Activated naive CD4-positive, alpha-beta T cell treated with anti-CD3 and anti-CD28 coated beads, Interleukin-2, amount 10 ng/mL, durations not matched to agents 7 days and 5 days (primary cell): Measurements from ENCODE around the gene CFAP57.
A peak's percentile ranks its signal among the peaks of the same experiment; 100 is the strongest.

Experiments used
- CTCF ChIA-PET: fragments of 350-600 bp; sonication (Branson Sonifier 250); formaldehyde crosslinking; loops from one replicate; lab custom pipeline; 2021; ENCODE audit warnings: antibody characterized with exemption; lab: Charles Lee
- DNase-seq: peaks from one replicate; pipeline ENCODE4 v3.0.0-alpha.2; 2020
- H3K27ac Mint-ChIP-seq: one replicate; pipeline ENCODE4 v1.8.0; 2021; ENCODE audit warnings: mild to moderate bottlenecking, moderate library complexity, mixed read lengths
- H3K27me3 Mint-ChIP-seq: one replicate; pipeline ENCODE4 v1.8.0; 2021; ENCODE audit warnings: mild to moderate bottlenecking, mixed read lengths
- H3K36me3 Mint-ChIP-seq: one replicate; pipeline ENCODE4 v1.8.0; 2021; ENCODE audit warnings: mixed read lengths
- H3K4me1 Mint-ChIP-seq: one replicate; pipeline ENCODE4 v1.8.0; 2021; ENCODE audit warnings: mixed read lengths
- H3K4me3 Mint-ChIP-seq: one replicate; pipeline ENCODE4 v1.8.0; 2021; ENCODE audit warnings: mild to moderate bottlenecking, moderate library complexity, mixed read lengths
- H3K9me3 Mint-ChIP-seq: one replicate; pipeline ENCODE4 v1.8.0; 2021; ENCODE audit warnings: mixed read lengths

The CFAP57 gene

DNA sequence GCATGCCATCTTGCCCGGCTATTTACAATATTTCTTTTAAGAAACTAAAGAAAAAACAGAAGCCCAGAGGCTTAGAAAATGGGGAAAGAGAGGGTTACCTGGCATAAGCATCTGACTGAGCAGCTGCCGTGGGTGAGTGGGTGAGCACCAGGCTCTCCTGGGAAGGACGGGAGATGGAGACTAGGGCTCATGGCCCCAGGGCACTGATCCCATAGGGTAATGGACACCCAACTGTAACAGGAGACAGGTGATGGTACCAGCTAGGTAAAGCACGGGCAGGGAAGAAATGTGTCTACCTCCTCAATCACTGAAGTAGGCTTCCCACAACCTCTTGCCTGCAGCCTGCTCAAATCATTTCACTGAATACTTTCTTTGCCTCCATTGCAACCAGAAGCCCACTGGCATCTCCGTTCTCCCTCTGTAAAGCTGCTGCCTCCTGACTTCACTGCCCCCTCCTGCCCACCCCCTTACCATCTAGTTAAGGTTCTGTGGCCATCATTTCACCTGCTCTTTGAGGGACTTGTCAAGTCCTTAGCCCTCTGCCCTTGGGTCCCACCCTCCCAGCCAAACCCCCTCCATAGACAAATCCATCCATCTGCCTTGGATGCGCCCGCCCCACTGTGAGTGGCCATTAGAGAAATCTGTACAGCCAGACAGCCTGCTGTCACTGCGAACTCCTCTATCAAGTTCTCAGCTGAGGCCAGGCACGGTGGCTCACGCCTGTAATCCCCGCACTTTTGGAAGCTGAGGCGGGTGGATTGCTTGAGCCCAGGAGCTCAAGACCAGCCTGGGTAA, 103.9 kb downstream of the CFAP57 start:
- Mint-ChIP-seq H3K4me1 (peaks cover 29% of the 10 kb centered on the region), H3K9me3 (peaks cover 12% of the 10 kb centered on the region), H3K27ac (no peak overlapping the region), H3K4me3 (no peak overlapping the region), H3K36me3 (peaks cover 14% of the 10 kb centered on the region), H3K27me3 (peaks cover 55% of the 10 kb centered on the region)
- CTCF ChIA-PET, result no interaction called here
- peak; percentile 16 for DNase-seq

DNA sequence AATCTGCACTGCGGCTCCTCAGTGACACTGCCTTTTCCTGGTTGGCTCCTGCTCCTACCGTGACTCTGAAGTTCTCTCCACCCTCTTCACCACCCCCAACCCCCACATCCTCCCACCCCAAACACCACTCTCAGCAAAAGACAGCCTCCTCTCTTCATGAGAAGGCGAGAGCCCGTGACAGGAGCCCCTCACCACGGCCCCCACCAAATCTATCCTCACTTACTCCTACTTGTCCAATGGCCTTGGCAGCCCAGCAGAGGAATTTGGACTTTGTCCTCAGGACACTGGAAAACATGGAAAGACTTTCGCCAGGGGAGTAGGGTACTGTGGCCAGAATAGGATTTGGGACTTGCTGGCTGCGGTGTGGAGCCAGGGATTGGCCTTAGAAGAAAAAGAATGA, 104.5 kb downstream of the CFAP57 start:
- Mint-ChIP-seq H3K4me3 (no peak overlapping the region), H3K4me1 (peaks cover 24% of the 10 kb centered on the region), H3K36me3 (peaks cover 14% of the 10 kb centered on the region), H3K27ac (no peak overlapping the region), H3K9me3 (peaks cover 12% of the 10 kb centered on the region), H3K27me3 (peaks cover 49% of the 10 kb centered on the region)
- DNase-seq, result peak; percentile 5
- CTCF ChIA-PET, result no interaction called here

DNA sequence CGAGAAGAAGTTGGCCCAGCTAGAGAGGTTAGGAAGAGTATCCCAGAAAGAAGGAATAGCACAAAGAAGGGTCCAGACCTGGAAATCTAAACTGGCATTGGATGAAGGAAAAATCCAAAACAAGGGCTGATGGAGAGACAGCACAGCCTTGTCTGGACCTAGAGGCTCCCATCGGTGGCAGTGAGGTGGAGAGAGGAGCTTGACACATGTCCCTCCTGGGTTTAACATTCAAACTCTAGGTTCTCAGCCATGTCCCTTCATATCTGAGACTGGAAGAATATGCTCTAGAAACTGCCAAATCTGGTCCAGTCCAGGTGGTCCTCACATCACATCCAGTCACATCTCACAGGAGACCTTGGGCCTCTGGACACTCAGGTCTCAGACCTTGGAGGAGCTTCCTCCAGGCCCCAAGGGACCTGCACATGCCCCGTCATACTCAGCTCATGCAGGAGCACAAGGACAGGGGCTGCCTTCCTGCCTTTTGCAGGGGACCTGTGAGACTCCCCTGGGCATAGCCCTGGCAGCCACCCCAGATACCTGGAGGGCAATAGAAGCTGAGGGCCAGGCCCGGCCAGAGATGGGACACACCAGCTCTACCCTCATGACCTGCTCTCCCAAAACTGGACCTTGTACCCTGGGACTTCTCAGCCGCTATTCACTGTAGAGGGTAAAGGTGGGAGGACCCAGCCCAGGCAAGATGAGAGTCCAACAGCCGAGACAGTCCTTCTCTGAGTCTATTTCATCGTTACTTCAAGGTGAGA, 105.2 kb downstream of the CFAP57 start:
- Mint-ChIP-seq H3K9me3 (peaks cover 12% of the 10 kb centered on the region), H3K27me3 (peaks cover 42% of the 10 kb centered on the region), H3K36me3 (peaks cover 14% of the 10 kb centered on the region), H3K27ac (no peak overlapping the region), H3K4me1 (peaks cover 24% of the 10 kb centered on the region), H3K4me3 (no peak overlapping the region)
- CTCF ChIA-PET, result no interaction called here
- DNase-seq, result peak; percentile 14

DNA sequence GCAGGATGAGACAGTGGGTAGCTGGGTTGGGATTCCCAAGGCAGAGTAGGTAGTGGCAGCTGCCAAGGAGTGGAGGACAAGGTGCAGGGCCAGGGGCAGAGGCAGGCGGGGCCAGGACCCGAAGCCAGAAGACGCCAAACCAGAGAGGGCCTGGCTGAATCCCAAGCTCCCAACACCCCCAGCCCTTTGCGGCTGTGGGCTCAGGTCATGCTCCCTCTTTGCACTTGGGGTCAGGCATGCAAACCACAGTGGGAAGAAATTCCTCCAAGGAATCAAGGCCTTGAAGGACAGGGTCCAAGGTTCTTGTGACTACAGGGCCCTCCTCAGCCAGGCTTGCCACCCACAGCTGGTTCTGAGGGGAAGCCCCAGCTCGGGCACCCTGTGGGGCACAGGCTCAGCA, 107.0 kb downstream of the CFAP57 start:
- no peak for DNase-seq
- peaks cover 20% of the 10 kb centered on the region for H3K4me1 Mint-ChIP-seq
- H3K27me3 Mint-ChIP-seq, result peaks cover 38% of the 10 kb centered on the region
- no peak overlapping the region for H3K4me3 Mint-ChIP-seq
- H3K27ac Mint-ChIP-seq, result no peak overlapping the region
- H3K36me3 Mint-ChIP-seq, result peaks cover 12% of the 10 kb centered on the region
- CTCF ChIA-PET, result no interaction called here
- peaks cover 10% of the 10 kb centered on the region for H3K9me3 Mint-ChIP-seq

DNA sequence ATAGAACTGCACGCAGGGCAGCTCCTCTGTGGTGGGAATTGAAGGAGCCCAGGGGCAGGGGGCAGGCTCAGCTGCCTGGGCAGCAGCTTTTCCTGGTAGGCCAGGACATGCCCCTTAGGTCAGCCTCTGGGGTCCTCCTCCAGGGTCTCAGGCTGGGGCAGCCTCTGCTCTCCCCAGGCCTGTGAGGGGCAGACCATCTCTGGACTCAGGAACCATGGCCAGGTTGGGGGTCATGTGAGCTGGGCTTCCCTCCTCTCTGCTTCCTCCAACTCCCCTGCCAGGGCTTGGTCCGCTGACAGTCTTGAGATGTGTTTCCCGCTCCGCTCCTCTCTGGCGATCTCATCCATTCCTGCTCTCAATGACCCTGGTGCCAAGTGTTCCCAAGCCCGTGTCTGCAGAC, 107.5 kb downstream of the CFAP57 start:
- H3K9me3 Mint-ChIP-seq, result peaks cover 5% of the 10 kb centered on the region
- peaks cover 37% of the 10 kb centered on the region for H3K27me3 Mint-ChIP-seq
- H3K36me3 Mint-ChIP-seq, result peaks cover 7% of the 10 kb centered on the region
- no peak overlapping the region for H3K27ac Mint-ChIP-seq
- no peak for DNase-seq
- H3K4me1 Mint-ChIP-seq, result peaks cover 15% of the 10 kb centered on the region
- CTCF ChIA-PET, result no interaction called here
- no peak overlapping the region for H3K4me3 Mint-ChIP-seq

DNA sequence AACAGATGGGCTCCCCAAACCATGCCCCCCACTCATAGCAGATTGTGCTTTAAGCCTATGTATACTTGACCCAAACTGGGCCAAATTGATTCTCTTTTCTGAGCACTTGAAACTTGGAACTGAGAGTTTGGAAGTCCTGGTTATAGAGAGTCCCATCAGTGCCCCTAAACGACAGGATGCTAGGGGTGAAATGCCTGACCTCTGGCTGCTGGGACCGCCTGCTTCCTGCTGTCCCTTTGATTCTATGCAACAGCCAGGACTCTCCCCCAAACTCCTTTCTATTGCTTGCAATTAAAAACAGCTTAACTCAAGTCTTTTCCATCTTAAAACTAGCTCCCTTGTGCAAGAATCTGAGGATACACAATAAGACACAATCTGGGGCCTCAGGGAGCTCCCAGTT, 108.6 kb downstream of the CFAP57 start:
- CTCF ChIA-PET, result interaction anchor here (0.6 to 1.5 kb wide), 2 partner anchors 10 to 818 kb away, joined by 4 to 5 read pairs; partner anchors contain the start of gene CCDC30
- Mint-ChIP-seq H3K4me3 (no peak overlapping the region), H3K9me3 (no peaks in the 10 kb centered on the region), H3K4me1 (peaks cover 5% of the 10 kb centered on the region), H3K36me3 (no peaks in the 10 kb centered on the region), H3K27me3 (peaks cover 38% of the 10 kb centered on the region), H3K27ac (no peak overlapping the region)
- no peak for DNase-seq

DNA sequence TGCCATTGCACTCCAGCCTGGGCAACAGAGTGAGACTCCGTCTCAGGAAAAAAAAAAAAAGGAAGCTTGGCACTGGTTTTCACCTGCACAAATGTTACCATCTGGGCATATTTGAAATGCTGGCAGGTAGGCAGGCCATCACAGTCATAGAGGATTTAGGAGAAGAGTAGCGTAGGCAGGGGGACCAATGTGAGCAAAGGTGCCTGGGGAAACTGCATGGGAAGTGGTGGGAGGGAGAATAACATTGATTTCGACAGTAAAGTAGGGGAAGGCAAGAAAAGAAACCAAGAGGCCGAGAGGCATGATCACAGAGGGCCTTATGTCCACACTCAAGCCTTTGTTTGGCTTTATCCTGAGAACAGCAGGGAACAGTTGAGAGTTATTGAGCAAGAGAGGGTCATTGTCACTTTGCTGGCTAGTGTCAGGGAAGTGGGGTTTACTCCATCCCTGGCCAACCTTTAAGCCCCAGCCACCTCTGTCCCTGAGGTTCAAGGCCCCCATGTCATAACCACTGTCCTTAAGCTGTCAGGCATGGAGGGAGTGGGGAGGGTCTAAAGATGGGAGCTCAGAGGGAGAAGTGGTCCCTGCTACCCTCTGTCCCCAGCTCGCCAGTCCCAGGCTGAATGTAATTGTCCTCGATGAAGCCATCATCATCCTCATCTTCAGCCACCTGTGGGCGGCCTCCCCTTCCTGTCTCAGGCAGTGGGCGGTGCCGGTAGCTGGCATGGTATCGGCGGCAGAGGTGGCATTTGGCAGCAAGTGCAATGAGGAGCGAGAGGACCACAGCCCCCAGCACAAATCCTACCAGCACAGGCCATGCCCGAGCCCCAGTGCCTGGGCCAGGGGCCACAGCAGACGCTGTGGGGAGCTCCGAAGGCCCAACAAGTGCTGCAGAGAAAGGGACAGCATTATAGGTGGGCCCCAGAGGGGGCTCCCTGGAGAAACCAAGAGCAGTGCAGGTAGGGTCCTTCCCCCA, 110.4 kb downstream of the CFAP57 start:
- DNase-seq, result no peak
- no peaks in the 10 kb centered on the region for H3K36me3 Mint-ChIP-seq
- no peaks in the 10 kb centered on the region for H3K4me1 Mint-ChIP-seq
- no peaks in the 10 kb centered on the region for H3K9me3 Mint-ChIP-seq
- H3K27me3 Mint-ChIP-seq, result peaks cover 42% of the 10 kb centered on the region
- no peak overlapping the region for H3K27ac Mint-ChIP-seq
- H3K4me3 Mint-ChIP-seq, result no peak overlapping the region
- CTCF ChIA-PET, result no interaction called here

DNA sequence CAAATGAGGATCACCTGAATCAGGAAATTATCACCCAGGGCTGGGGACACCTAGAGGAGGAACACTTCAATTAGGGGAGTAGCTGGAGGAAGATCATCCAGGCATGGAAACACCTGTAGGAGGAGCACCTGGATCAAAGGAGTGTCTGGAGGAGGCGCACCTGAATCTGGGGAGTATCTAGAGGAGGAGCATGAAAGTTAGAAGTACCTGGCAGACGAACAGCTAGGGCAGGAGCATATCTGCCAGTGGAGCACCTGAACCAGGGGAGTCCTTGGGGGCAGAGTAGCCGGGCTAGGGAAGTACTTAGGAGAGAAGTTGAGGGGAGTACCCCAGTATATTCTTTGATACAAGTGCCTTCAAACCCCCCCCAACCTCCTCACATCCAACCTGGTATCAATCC, 111.9 kb downstream of the CFAP57 start:
- Mint-ChIP-seq H3K27ac (no peak overlapping the region), H3K27me3 (peaks cover 38% of the 10 kb centered on the region), H3K4me3 (no peak overlapping the region), H3K4me1 (no peaks in the 10 kb centered on the region), H3K36me3 (no peaks in the 10 kb centered on the region), H3K9me3 (no peaks in the 10 kb centered on the region)
- peak; percentile 12 for DNase-seq
- CTCF ChIA-PET, result no interaction called here

DNA sequence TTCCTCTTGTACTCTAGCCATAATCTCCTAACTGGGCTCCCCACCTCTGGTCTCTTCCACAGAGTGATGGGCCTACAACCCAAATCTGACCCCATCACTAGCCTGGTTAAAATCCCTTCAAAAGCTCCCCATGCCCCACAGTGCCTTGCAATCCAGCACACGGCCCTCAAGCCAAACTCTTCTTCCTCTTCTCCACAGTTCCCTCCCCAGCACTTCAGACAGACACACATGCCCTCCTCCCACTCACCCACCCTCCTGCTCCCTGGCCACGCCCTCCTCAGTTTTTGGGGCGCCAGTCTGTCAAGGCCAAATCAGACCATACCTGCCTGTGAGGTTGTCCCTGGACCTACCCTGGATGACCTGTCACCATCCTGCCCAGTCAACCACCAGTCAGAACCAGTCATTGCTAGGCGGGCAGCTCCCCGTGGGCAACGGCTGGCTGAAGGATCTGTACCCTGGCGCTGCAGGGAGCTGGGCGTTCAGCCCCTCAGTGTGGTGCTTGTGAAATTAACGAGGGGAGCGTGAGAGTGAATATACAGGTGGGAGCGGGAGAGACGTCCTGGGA, 112.5 kb downstream of the CFAP57 start:
- H3K27ac Mint-ChIP-seq, result no peak overlapping the region
- H3K27me3 Mint-ChIP-seq, result peaks cover 34% of the 10 kb centered on the region

DNA sequence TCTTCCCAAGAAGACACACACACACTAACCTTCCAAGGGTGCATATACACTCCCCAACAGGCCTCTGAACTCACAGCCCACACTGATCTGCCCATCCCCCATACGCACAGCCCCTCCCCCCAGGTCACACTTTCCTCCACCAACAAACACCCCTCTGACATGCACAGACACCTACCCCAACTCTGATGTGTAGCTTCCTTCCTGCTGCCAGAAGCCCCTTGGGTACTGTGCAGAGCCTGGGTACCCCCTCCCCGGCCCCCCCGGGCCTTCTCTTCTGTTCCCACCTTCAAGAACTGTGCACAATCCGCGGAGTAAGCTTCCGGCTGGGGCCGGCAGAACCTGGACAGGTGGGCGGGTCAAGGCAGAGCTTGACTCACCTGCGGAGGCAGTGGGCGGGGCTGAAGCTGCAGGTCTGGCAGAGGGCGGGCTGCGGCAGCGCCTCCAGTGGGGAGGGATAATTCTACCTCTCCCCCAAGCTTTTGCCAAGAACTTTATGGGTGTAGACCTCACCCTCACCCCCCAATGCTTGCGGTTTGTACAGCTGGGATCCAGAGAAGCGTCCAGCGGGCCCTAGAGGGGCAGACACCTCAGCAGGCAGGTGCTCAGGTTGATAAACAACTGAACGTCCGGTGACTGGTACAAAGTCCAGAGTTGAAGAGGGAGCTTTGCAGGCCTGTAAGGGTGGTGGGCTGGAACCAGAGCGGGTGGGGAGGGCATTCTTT, 113.3 kb downstream of the CFAP57 start, which contains the start of gene C1orf210:
TSS of gene C1orf210 (minus strand) at position 313 of the 722 bp plus-strand sequence. CDS start 2,311 bp downstream, outside the sequence.
- CTCF ChIA-PET, result no interaction called here
- DNase-seq, result no peak
- peaks cover 27% of the 10 kb centered on the region for H3K27me3 Mint-ChIP-seq
- H3K9me3 Mint-ChIP-seq, result no peaks in the 10 kb centered on the region
- no peaks in the 10 kb centered on the region for H3K4me1 Mint-ChIP-seq
- peak within 1 kb of the TSS; percentile 31 for H3K27ac Mint-ChIP-seq
- no peaks in the 10 kb centered on the region for H3K36me3 Mint-ChIP-seq
- H3K4me3 Mint-ChIP-seq, result no peak within 1 kb of the TSS

More for the DNA sequence above, 112.5 kb downstream of the CFAP57 start:
- CTCF ChIA-PET, result no interaction called here
- no peaks in the 10 kb centered on the region for H3K36me3 Mint-ChIP-seq
- no peaks in the 10 kb centered on the region for H3K9me3 Mint-ChIP-seq
- no peak overlapping the region for H3K4me3 Mint-ChIP-seq
- H3K4me1 Mint-ChIP-seq, result no peaks in the 10 kb centered on the region
- DNase-seq, result no peak

DNA sequence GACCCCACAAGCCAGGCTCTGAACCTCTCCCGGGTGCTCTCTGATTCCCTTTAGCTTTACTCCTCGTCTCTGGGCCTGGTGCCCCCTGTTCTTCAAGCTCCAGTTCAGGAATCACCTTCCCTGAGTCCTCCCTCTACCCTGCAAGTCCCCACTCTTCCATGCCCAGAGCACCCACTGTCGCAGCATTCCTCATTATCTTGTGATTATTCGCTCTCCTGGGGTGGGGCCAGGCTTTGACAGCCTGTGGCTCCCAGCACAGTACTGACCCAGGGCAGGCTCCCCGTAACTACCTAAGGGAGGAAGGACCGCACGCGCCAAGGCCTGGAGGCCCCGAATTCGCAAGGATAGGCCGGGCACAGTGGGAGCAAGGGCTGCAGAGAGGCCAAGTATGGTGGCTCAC, 114.0 kb downstream of the CFAP57 start:
- DNase-seq, result no peak
- Mint-ChIP-seq H3K36me3 (no peaks in the 10 kb centered on the region), H3K9me3 (no peaks in the 10 kb centered on the region), H3K4me1 (no peaks in the 10 kb centered on the region), H3K27me3 (peaks cover 27% of the 10 kb centered on the region), H3K27ac (no peak overlapping the region), H3K4me3 (no peak overlapping the region)
- CTCF ChIA-PET, result no interaction called here

DNA sequence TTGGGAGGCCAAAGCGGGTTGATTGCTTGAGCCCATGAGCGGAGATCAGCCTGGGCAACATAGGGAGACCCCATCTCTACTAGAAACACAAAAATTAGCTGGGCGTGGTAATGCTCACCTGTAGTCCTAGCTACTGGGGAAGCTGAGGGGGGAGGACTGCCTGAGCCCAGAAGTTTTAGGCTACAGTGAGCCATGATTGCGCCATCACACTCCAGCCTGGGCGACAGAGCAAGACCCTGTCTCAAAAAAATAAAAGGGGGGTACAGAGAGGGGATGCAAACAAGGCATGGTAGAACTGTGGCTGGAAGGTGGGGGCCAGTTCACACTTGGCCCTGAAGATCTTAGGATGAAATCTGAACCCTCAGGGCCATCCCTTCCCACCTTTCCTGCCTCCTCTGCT, 114.4 kb downstream of the CFAP57 start:
- CTCF ChIA-PET, result no interaction called here
- Mint-ChIP-seq H3K27ac (no peak overlapping the region), H3K36me3 (no peaks in the 10 kb centered on the region)

More for the DNA sequence above, 114.4 kb downstream of the CFAP57 start:
- Mint-ChIP-seq H3K4me1 (no peaks in the 10 kb centered on the region), H3K27me3 (peaks cover 27% of the 10 kb centered on the region), H3K9me3 (no peaks in the 10 kb centered on the region), H3K4me3 (no peak overlapping the region)
- DNase-seq, result no peak
